ENCODE measurements around the gene TERT.

TERT gene

GRCh38 chr5:1205255-1206180 is 89.3 kb downstream of the TERT start:
- TF ChIP-seq GATA1 (IDR thresholded peaks at IDR 0.05; ENCODE audit: low read depth, low read length) (no peak), POLR2A (IDR thresholded peaks at IDR 0.05; ENCODE audit: low read length) (no peak)
- DNase-seq: no peak

GRCh38 chr5:1204693-1205242 is 90.1 kb downstream of the TERT start:
- no peak for TF ChIP-seq GATA1 (IDR thresholded peaks at IDR 0.05; ENCODE audit: low read depth, low read length)
- TF ChIP-seq POLR2A (IDR thresholded peaks at IDR 0.05; ENCODE audit: low read length): no peak
- DNase-seq: peak; percentile 51 to 56

GRCh38 chr5:1203968-1204692 is 90.7 kb downstream of the TERT start:
- TF ChIP-seq POLR2A (IDR thresholded peaks at IDR 0.05; ENCODE audit: low read length) (no peak), GATA1 (IDR thresholded peaks at IDR 0.05; ENCODE audit: low read depth, low read length) (no peak)
- DNase-seq: no peak

GRCh38 chr5:1203311-1203967 is 91.4 kb downstream of the TERT start:
- TF ChIP-seq GATA1 (IDR thresholded peaks at IDR 0.05; ENCODE audit: low read depth, low read length): no peak
- no peak for TF ChIP-seq POLR2A (IDR thresholded peaks at IDR 0.05; ENCODE audit: low read length)
- no peak for DNase-seq
